GF-D8 (cell line): Measurements from ENCODE around the gene SH3GL2.

Source experiments
- DNase-seq: peaks from one replicate; lab custom pipeline; 2025; lab: John Stamatoyannopoulos, UW

SH3GL2 gene

GRCh38 chr9:17578911-17579793, at the start of gene SH3GL2:
TSS of gene SH3GL2 (plus strand) at chr9:17579066.
- DNase-seq: no peak

GRCh38 chr9:17531642-17532254, 47.1 kb upstream of the SH3GL2 start:
- no peak for DNase-seq

GRCh38 chr9:17532461-17532860, 46.4 kb upstream of the SH3GL2 start:
- DNase-seq: no peak

- no peak for DNase-seq
These were observed 43.7 kb upstream of the SH3GL2 start for GRCh38 chr9:17535176-17535575.

- no peak for DNase-seq
These were observed 42.8 kb upstream of the SH3GL2 start for GRCh38 chr9:17536027-17536426.

GRCh38 chr9:17551023-17551422, 27.8 kb upstream of the SH3GL2 start:
- no peak for DNase-seq

GRCh38 chr9:17555362-17556054, 23.4 kb upstream of the SH3GL2 start:
- DNase-seq: no peak

GRCh38 chr9:17556255-17556654, 22.6 kb upstream of the SH3GL2 start:
- DNase-seq: no peak

- DNase-seq: no peak
These were observed 21.9 kb upstream of the SH3GL2 start for GRCh38 chr9:17556935-17557334.

GRCh38 chr9:17571825-17572224, 7.0 kb upstream of the SH3GL2 start:
- no peak for DNase-seq

- DNase-seq: no peak
These were observed 4.5 kb upstream of the SH3GL2 start for GRCh38 chr9:17574342-17574741.

GRCh38 chr9:17578577-17578910, 322 bp upstream of the SH3GL2 start:
- DNase-seq: no peak

GRCh38 chr9:17580119-17580518, 1.3 kb downstream of the SH3GL2 start:
- DNase-seq: no peak

- no peak for DNase-seq
These were observed 8.2 kb downstream of the SH3GL2 start for GRCh38 chr9:17587113-17587512.

- no peak for DNase-seq
These were observed 9.5 kb downstream of the SH3GL2 start for GRCh38 chr9:17588395-17588794.

GRCh38 chr9:17588941-17589340, 10.1 kb downstream of the SH3GL2 start:
- DNase-seq: no peak

GRCh38 chr9:17589771-17590170, 10.9 kb downstream of the SH3GL2 start:
- no peak for DNase-seq

GRCh38 chr9:17594961-17595360, 16.1 kb downstream of the SH3GL2 start:
- DNase-seq: no peak

- no peak for DNase-seq
These were observed 19.1 kb downstream of the SH3GL2 start for GRCh38 chr9:17597977-17598376.

- no peak for DNase-seq
These were observed 22.2 kb downstream of the SH3GL2 start for GRCh38 chr9:17600962-17601593.

GRCh38 chr9:17604556-17604955, 25.7 kb downstream of the SH3GL2 start:
- no peak for DNase-seq

GRCh38 chr9:17609312-17610005, 30.6 kb downstream of the SH3GL2 start:
- no peak for DNase-seq
